ENCODE data around the gene CHST9. TPM values are rescaled to one million over a fixed set of nuclear protein-coding genes. Genes with fewer than 3 reads are reported as not detected.

The CHST9 gene
- total and polyA plus RNA-seq, 2 donors (not counting 3 experiments of a cell fraction or from before 2014, with no cell fraction given) = not detected

DNA sequence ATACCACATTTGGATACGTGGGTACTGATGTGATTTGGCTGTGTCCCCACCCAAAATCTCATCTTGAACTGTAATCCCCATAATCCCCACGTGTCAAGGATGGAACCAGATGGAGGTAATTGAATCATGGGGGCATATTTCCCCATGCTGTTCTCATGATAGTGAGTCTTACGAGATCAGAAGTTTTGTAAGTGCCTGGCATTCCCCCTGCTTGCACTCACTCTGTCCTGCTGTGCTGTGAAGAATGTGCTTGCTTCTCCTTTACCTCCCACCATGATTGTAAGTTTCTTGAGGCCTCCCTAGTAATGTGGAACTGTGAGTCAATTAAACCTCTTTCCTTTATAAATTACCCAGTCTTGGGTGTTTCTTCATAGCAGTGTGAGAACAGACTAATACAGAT, 70.3 kb downstream of the CHST9 start:
- Histone ChIP-seq H3K79me2 (ENCODE audit: control insufficient read depth, insufficient read depth, low read length) (no peaks in the 10 kb centered on the region), H3K9me1 (replicated peaks; ENCODE audit: control insufficient read depth, extremely low read depth, insufficient read depth, low read length) (no peaks in the 10 kb centered on the region), H3K9me3 (replicated peaks; ENCODE audit: control insufficient read depth, insufficient read depth, low read length) (no peaks in the 10 kb centered on the region), H3K4me1 (ENCODE audit: control insufficient read depth, extremely low read depth, insufficient read depth, low read length) (no peaks in the 10 kb centered on the region), H4K20me1 (replicated peaks; ENCODE audit: control insufficient read depth, extremely low read depth, insufficient read depth, low read length) (no peaks in the 10 kb centered on the region), H3K4me2 (ENCODE audit: insufficient read depth, low read length) (no peak overlapping the region), H3K4me3 (replicated peaks in 1 of 3; ENCODE audit: insufficient read depth in 1 of 3, low read depth in 1 of 3, low read length in 3 of 3) (no peak overlapping the region), H3K27me3 (ENCODE audit: control insufficient read depth in 2 of 2, insufficient read depth in 2 of 2, low read length in 2 of 2) (no peaks in the 10 kb centered on the region), H3K9ac (replicated peaks; ENCODE audit: extremely low read depth, insufficient read depth, low read length) (no peak overlapping the region), H3K36me3 (ENCODE audit: control insufficient read depth in 2 of 2, extremely low read depth in 1 of 2, insufficient read depth in 2 of 2, low read length in 2 of 2) (no peaks in the 10 kb centered on the region), H3K27ac (ENCODE audit: insufficient read depth, low read depth, low read length) (no peak overlapping the region), H2AFZ (ENCODE audit: low read depth, low read length) (no peak overlapping the region)
- no TSS peak for BruUV-seq (replicated peaks)
- ChIA-PET POLR2A (no interaction called here), CTCF (no interaction called here)
- no peak for FAIRE-seq
- dilution Hi-C loops (cut with MboI; ENCODE audit: extremely low pct_ligation_motif_present, low sequenced_read_pairs) = no loop called here
- no peak for TF ChIP-seq EZH2 (IDR thresholded peaks at IDR 0.05; ENCODE audit: borderline replicate concordance, low read depth, low read length, severe bottlenecking)
- no peak for TF ChIP-seq GATA2 (IDR thresholded peaks at IDR 0.05; ENCODE audit: insufficient read depth, insufficient read length, low read depth, low read length)
- TF ChIP-seq, protein P1, sequence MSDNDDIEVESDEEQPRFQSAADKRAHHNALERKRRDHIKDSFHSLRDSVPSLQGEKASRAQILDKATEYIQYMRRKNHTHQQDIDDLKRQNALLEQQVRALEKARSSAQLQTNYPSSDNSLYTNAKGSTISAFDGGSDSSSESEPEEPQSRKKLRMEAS (IDR thresholded peaks at IDR 0.05; ENCODE audit: insufficient read depth, insufficient read length) = no peak
- no peak for TF ChIP-seq POLR2A (IDR thresholded peaks at IDR 0.05; ENCODE audit: low read depth, low read length)
- no peak for TF ChIP-seq MYC (IDR thresholded peaks at IDR 0.05; ENCODE audit: low read depth, low read length)
- TF ChIP-seq JUN (IDR thresholded peaks at IDR 0.05; ENCODE audit: borderline replicate concordance, insufficient read depth, insufficient read length, low read depth) = no peak
- intact Hi-C loops (cut with micrococcal nuclease) = no loop called here
- no peak for DNase-seq (ENCODE audit: low read depth, low spot score)

DNA sequence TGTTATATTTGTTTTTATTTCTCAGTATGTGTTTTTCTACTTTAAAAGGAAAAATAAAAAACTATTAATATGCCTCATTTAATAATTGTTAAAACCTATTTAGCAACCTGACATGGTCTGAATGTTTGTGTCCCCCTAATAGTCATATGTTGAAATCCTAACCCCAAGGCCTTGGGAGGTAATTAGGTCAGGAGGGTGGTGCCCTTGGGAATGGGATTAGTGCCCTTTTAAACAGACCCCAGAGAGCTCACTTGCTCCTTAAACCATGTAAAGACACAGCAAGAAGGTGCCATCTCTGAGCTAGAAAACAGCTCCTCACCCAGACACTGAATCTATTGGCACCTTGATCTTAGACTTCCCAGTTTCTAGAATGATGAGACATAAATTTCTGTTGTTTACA, 71.8 kb downstream of the CHST9 start:
- CTCF ChIA-PET = no interaction called here
- peaks cover 2% of the 10 kb centered on the region for H3K9me3 ChIP-seq (replicated peaks; ENCODE audit: control insufficient read depth, insufficient read depth, low read length)
- no peaks in the 10 kb centered on the region for H3K9me1 ChIP-seq (replicated peaks; ENCODE audit: control insufficient read depth, extremely low read depth, insufficient read depth, low read length)
- no peaks in the 10 kb centered on the region for H3K79me2 ChIP-seq (ENCODE audit: control insufficient read depth, insufficient read depth, low read length)
- H3K9ac ChIP-seq (replicated peaks; ENCODE audit: extremely low read depth, insufficient read depth, low read length) = no peak overlapping the region
- no peak overlapping the region for H3K4me2 ChIP-seq (ENCODE audit: insufficient read depth, low read length)
- POLR2A ChIA-PET = no interaction called here
- dilution Hi-C loops (cut with MboI; ENCODE audit: extremely low pct_ligation_motif_present, low sequenced_read_pairs) (no loop called here), intact Hi-C loops (cut with micrococcal nuclease) (no loop called here)
- TF ChIP-seq, protein P2, sequence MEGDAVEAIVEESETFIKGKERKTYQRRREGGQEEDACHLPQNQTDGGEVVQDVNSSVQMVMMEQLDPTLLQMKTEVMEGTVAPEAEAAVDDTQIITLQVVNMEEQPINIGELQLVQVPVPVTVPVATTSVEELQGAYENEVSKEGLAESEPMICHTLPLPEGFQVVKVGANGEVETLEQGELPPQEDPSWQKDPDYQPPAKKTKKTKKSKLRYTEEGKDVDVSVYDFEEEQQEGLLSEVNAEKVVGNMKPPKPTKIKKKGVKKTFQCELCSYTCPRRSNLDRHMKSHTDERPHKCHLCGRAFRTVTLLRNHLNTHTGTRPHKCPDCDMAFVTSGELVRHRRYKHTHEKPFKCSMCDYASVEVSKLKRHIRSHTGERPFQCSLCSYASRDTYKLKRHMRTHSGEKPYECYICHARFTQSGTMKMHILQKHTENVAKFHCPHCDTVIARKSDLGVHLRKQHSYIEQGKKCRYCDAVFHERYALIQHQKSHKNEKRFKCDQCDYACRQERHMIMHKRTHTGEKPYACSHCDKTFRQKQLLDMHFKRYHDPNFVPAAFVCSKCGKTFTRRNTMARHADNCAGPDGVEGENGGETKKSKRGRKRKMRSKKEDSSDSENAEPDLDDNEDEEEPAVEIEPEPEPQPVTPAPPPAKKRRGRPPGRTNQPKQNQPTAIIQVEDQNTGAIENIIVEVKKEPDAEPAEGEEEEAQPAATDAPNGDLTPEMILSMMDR (IDR thresholded peaks at IDR 0.05; ENCODE audit: extremely low read depth in 1 of 2, insufficient read depth in 1 of 2, low read depth in 1 of 2, low read length in 2 of 2) = no peak
- TF ChIP-seq, protein P1 (IDR thresholded peaks at IDR 0.05; ENCODE audit: insufficient read depth, insufficient read length) = no peak
- no peak for TF ChIP-seq MYC (IDR thresholded peaks at IDR 0.05; ENCODE audit: low read depth, low read length)
- no peak overlapping the region for H2AFZ ChIP-seq (ENCODE audit: low read depth, low read length)
- DNase-seq (ENCODE audit: low read depth, low spot score) = no peak
- no peaks in the 10 kb centered on the region for H3K27me3 ChIP-seq (ENCODE audit: control insufficient read depth in 2 of 2, insufficient read depth in 2 of 2, low read length in 2 of 2)
- no peak overlapping the region for H3K27ac ChIP-seq (ENCODE audit: insufficient read depth, low read depth, low read length)
- no peak for FAIRE-seq
- no peak overlapping the region for H3K4me3 ChIP-seq (replicated peaks in 1 of 3; ENCODE audit: insufficient read depth in 1 of 3, low read depth in 1 of 3, low read length in 3 of 3)
- no peaks in the 10 kb centered on the region for H3K36me3 ChIP-seq (ENCODE audit: control insufficient read depth in 2 of 2, extremely low read depth in 1 of 2, insufficient read depth in 2 of 2, low read length in 2 of 2)
- H4K20me1 ChIP-seq (replicated peaks; ENCODE audit: control insufficient read depth, extremely low read depth, insufficient read depth, low read length) = no peaks in the 10 kb centered on the region
- BruUV-seq (replicated peaks) = no TSS peak
- H3K4me1 ChIP-seq (ENCODE audit: control insufficient read depth, extremely low read depth, insufficient read depth, low read length) = no peaks in the 10 kb centered on the region

Data from endothelial cell of umbilical vein (primary cell).